ENCODE data around the gene CLMN. TPM values are rescaled to one million over a fixed set of nuclear protein-coding genes. Genes with fewer than 3 reads are reported as not detected.

The CLMN gene
- total and polyA plus RNA-seq, 2 of the 8 experiments (the other 6 are each of a cell fraction or from before 2014, with no cell fraction given) = 1.6 to 8.2 TPM

DNA sequence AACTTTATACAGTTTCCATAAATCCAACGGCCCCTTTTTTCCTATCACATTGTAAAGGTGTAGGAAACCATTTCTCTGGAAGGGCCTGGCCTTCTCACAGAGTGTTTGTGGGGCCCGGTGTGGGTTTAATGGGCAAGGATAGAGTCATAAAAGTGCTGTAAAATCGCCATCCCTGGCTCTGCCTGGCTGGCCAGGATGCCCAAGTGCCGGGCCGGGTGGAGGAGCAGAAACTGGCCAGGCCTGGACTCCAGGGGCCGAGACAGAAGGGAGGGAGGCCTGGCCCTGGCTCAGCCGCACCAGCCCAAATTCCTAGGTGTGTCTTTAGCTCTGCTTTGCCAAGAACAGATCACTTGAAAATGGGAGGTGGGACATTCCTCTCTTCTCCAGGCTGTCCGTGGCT is 85.3 kb downstream of the CLMN start:
- Histone ChIP-seq H3K9ac (replicated peaks in 1 of 4; ENCODE audit: extremely low read depth in 1 of 4, low read depth in 3 of 4, low read length in 3 of 4) (no peak overlapping the region), H2BK120ac (replicated peaks; ENCODE audit: low read depth, low read length) (no peak overlapping the region), H4K5ac (ENCODE audit: insufficient read length, low read depth, low read length) (no peak overlapping the region), H3K4me1 (replicated peaks in 1 of 4; ENCODE audit: control insufficient read depth in 3 of 4, insufficient read depth in 4 of 4, low read length in 3 of 4) (peaks cover 0 to 6% (median 0%) of the 10 kb centered on the region in 4 experiments; a peak in 4 of 7 replicates), H4K8ac (ENCODE audit: extremely low read depth, insufficient read depth, low read length) (no peak overlapping the region), H3K4me3 (ENCODE audit: extremely low read depth in 1 of 4, insufficient read depth in 2 of 4, low read depth in 3 of 4, low read length in 4 of 4) (no peak overlapping the region), H2BK5ac (ENCODE audit: low read depth, low read length) (no peak overlapping the region), H2AFZ (ENCODE audit: low read length) (no peak overlapping the region), H3K4me2 (ENCODE audit: insufficient read depth in 1 of 2, low read depth in 2 of 2, low read length in 2 of 2) (no peak overlapping the region), H2BK15ac (ENCODE audit: low read length) (no peak overlapping the region), H3K56ac (replicated peaks; ENCODE audit: insufficient read length, low read depth, low read length) (no peak overlapping the region), H3K9me3 (ENCODE audit: insufficient read depth in 2 of 2, low read depth in 1 of 2, low read length in 1 of 2) (no peaks in the 10 kb centered on the region), H3K23me2 (ENCODE audit: low read depth, low read length) (peaks cover 2% of the 10 kb centered on the region; the same call in 1 of the 2 replicates), H3K79me2 (ENCODE audit: control insufficient read depth in 1 of 2, insufficient read depth in 2 of 2, low read length in 2 of 2) (no peaks in the 10 kb centered on the region), H3K23ac (ENCODE audit: insufficient read length) (no peak overlapping the region), H2BK20ac (ENCODE audit: low read length) (no peak overlapping the region), H3K36me3 (ENCODE audit: control insufficient read depth in 2 of 4, insufficient read depth in 4 of 4, low read length in 3 of 4) (no peaks in the 10 kb centered on the region), H2BK12ac (ENCODE audit: low read depth, low read length) (no peak overlapping the region), H3K79me1 (ENCODE audit: low read depth, low read length) (no peaks in the 10 kb centered on the region), H2AK5ac (ENCODE audit: low read depth, low read length) (no peak overlapping the region), H3K27me3 (replicated peaks in 1 of 4; ENCODE audit: control insufficient read depth in 3 of 4, extremely low read depth in 1 of 4, insufficient read depth in 3 of 4, low read length in 3 of 4) (no peaks in the 10 kb centered on the region), H3K4ac (replicated peaks; ENCODE audit: insufficient read length, low read depth, low read length) (no peak overlapping the region), H3K18ac (ENCODE audit: extremely low read depth, low read length) (no peak overlapping the region), H4K20me1 (replicated peaks in 1 of 2; ENCODE audit: control insufficient read depth in 1 of 2, insufficient read depth in 2 of 2, low read length in 2 of 2) (peaks cover 0 to 1% of the 10 kb centered on the region in 2 experiments), H4K91ac (replicated peaks; ENCODE audit: insufficient read length, low read length) (no peak overlapping the region), H3K14ac (ENCODE audit: insufficient read length) (no peak overlapping the region), H3K27ac (ENCODE audit: low read depth, low read length) (no peak overlapping the region)
- DNase-seq (ENCODE audit: low read depth in 1 of 2, low spot score in 2 of 2) = no peak
- FAIRE-seq = no peak
- CTCF ChIA-PET (ENCODE audit: partially characterized antibody) = interaction anchor here (0.6 kb wide), 1 partner anchor 52 kb away, joined by 4 read pairs; no protein-coding TSS in a partner anchor
- POLR2A ChIA-PET (ENCODE audit: partially characterized antibody) = no interaction called here
- WGBS, 2 experiments (ENCODE audit: extremely low coverage in 1 of 2, insufficient coverage in 1 of 2, insufficient read length in 1 of 2, insufficient replicate concordance in 2 of 2, low coverage in 1 of 2, low lambda C conversion rate in 2 of 2, missing lambda C conversion rate in 1 of 2) = 80% methylated on average over 8 of the region's 8 CpGs; no CpG with 5 or more reads in 1 of the 2 experiments
- TF ChIP-seq, protein P1, sequence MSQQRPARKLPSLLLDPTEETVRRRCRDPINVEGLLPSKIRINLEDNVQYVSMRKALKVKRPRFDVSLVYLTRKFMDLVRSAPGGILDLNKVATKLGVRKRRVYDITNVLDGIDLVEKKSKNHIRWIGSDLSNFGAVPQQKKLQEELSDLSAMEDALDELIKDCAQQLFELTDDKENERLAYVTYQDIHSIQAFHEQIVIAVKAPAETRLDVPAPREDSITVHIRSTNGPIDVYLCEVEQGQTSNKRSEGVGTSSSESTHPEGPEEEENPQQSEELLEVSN (IDR thresholded peaks at IDR 0.05) = no peak
- no peak for TF ChIP-seq BACH1 (IDR thresholded peaks at IDR 0.05; ENCODE audit: low read length)
- TF ChIP-seq FOSL1 (IDR thresholded peaks at IDR 0.05; ENCODE audit: insufficient read depth, low read depth, low read length) = no peak
- no peak for TF ChIP-seq TBP (IDR thresholded peaks at IDR 0.05; ENCODE audit: low read depth, low read length)

Measured in H1 (cell line).